ENCODE results near the gene CCDC85A.
A peak's percentile ranks its signal among the peaks of the same experiment; 100 is the strongest.

Gene CCDC85A

GRCh38 chr2:56195563-56195962 lies 11.8 kb downstream of the CCDC85A start:
- DNase-seq (ENCODE audit: low spot score), result no peak

DNA sequence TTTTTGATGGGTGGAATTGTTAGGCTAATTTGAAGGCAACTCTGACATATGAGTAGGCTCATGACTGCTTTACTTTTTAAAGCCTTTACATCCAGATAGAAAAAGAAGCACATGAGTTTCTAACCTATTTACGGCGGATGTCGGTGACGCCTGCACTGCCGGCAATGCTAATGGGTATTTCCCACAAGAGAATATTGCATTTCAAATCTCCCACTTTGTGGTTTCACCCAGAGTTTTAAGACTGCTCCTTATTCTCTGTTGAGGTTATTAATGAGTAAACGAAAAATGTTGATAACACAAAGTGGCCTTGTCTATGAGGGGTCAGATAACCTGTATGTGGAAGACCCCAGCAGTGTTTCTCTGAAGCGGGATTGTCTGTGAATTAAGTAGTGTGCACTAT lies 14.0 kb downstream of the CCDC85A start:
- no peak for DNase-seq (ENCODE audit: low spot score)

- DNase-seq (ENCODE audit: low spot score), result no peak
These were observed 15.1 kb downstream of the CCDC85A start for GRCh38 chr2:56198936-56199335.

DNA sequence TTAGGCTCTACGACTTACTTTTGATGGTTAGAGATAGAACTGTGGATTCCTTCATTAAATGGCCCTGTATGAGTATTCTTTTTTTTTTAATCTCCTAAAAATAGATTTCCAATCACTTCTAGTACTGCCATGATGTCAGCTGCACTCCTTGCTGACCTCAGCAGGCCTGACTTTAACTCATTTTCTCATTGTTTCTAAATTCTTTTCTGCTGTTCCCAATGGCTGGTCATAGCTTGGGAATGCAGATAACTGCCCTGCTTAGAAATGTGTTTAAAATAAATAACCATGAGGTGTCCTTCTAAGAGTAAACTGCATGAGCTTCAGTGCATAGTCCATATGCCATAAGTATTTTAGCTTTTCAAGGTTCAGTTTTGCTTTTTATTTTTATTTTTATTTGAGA lies 15.7 kb downstream of the CCDC85A start:
- no peak for DNase-seq (ENCODE audit: low spot score)

- DNase-seq (ENCODE audit: low spot score), result no peak
These were observed 18.8 kb downstream of the CCDC85A start for GRCh38 chr2:56202381-56203121.

DNA sequence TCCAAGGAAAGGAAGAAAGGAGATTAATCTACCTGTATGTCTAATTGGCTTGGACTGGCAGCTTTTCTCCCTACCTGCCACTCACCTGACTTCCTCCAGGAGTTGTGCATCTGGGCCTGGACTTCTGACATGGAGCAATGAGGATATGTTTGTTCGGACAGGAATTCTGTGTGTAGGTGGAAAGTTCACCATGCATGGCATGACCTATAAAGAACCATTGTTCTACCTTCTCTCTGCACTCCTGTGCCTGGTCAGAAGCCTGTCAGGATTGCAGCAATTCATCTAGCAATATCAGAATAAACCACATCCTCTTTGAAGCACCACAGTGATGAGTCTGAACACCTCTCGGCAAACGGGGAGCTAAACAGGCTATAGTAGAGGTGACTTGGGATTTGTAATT lies 20.8 kb downstream of the CCDC85A start:
- DNase-seq (ENCODE audit: low spot score), result no peak

- no peak for DNase-seq (ENCODE audit: low spot score)
These were observed 22.5 kb downstream of the CCDC85A start for GRCh38 chr2:56206250-56206649.

DNA sequence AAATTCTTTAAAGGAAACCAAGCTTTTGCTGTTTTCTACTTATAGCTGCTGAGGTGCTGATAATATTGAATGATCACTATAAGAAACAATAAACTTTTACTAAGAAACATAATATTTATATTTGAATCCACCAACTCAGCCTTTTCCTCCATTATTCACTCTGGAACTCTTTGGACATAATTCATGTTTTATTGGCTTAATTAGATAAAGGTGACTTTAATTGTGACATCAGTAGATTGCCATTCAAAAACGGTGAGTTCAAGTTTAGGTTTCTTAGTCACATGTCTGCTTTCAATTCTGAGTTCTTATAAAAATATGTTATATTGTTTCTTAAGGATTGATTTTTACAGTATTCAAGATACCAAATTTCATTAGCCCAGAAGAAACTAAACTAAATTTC lies 24.0 kb downstream of the CCDC85A start:
- no peak for DNase-seq (ENCODE audit: low spot score)

DNA sequence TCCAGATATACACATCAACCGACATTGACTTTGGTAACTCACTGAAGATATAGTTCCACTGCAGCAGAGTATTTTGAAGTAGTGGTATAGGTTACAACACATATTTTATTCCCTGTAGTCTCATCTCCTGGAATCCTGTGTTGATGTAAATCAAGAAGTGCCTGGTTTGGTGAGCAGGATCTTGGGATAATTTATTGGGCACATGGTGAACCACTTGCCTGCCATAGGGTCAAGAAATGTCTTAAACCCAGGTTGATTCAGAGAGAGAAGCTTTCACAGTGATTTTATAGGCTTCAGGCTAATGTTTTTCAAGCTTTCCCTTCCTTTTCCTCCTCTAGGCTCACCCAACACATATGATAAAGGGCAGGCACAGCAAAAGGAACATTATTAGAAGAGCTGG lies 24.6 kb downstream of the CCDC85A start:
- DNase-seq (ENCODE audit: low spot score), result no peak

DNA sequence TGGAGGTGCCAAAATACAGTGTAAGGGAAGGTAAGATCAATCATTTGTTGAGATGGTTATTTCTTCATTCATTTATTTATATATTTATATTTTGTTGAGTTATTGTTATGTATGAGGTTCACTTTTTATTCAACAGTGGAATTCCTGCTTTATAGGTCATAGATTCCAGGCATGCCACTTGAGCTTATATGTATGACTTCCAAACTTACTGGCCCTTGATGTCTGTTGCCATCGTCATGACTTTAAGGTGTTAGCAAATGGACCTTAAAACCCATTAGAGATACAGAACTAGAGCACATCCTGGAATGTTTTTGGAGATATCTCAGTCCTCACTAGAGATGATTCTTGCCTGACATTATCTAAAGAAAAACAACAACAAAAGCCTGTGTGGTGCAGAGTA lies 25.9 kb downstream of the CCDC85A start:
- DNase-seq (ENCODE audit: low spot score), result no peak

DNA sequence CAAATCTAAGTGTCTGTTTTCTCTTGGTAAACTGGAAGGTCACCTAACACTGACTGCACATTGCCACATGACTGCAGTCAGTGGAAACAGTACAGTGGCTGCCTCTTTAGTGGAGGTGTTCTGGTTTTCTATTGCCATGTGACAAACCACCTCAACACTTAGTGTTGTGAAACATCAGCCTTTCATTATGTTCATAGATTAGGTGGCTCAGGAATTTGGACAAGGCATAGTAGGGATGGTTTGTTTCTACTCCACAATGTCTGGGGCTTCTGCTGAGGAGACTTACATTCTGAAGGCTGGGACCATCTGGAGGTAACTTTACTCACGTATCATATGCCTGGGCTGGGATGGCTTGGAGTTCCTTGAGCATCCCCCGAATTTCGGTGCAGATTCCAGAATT lies 26.5 kb downstream of the CCDC85A start:
- no peak for DNase-seq (ENCODE audit: low spot score)

DNA sequence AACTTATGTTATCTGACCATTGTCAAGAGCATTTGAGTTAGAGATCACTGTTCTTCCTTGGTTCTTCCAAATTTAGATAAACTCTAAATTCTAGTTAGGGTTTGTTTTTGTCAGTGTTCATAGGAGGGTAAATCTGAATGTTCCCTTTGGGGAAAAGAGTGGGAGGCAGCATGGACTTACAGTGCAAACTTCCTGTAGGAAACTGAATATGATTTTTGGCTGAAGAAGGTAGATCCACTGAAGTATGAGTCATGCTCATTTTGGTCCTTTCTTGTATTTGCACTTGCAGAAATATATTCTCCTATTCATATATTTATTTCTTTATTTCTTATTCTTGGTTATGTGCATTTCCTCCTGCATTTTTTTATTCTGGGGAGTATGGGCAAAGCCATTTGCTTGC lies 27.3 kb downstream of the CCDC85A start:
- no peak for DNase-seq (ENCODE audit: low spot score)

GRCh38 chr2:56215911-56216310 lies 32.1 kb downstream of the CCDC85A start:
- no peak for DNase-seq (ENCODE audit: low spot score)

- no peak for DNase-seq (ENCODE audit: low spot score)
These were observed 33.3 kb downstream of the CCDC85A start for GRCh38 chr2:56217106-56217505.

GRCh38 chr2:56222481-56222880 lies 38.7 kb downstream of the CCDC85A start:
- DNase-seq (ENCODE audit: low spot score), result no peak

- no peak for DNase-seq (ENCODE audit: low spot score)
These were observed 40.5 kb downstream of the CCDC85A start for GRCh38 chr2:56224316-56224715.

- DNase-seq (ENCODE audit: low spot score), result no peak
These were observed 44.0 kb downstream of the CCDC85A start for GRCh38 chr2:56227811-56228210.

- DNase-seq (ENCODE audit: low spot score), result no peak
These were observed 45.7 kb downstream of the CCDC85A start for GRCh38 chr2:56229397-56230060.

- DNase-seq (ENCODE audit: low spot score), result no peak
These were observed 46.4 kb downstream of the CCDC85A start for GRCh38 chr2:56230156-56230555.

- no peak for DNase-seq (ENCODE audit: low spot score)
These were observed 47.6 kb downstream of the CCDC85A start for GRCh38 chr2:56231361-56231760.

GRCh38 chr2:56232912-56233311 lies 49.1 kb downstream of the CCDC85A start:
- DNase-seq (ENCODE audit: low spot score), result no peak

- no peak for DNase-seq (ENCODE audit: low spot score)
These were observed 50.5 kb downstream of the CCDC85A start for GRCh38 chr2:56234241-56234640.

GRCh38 chr2:56239030-56239429 lies 55.2 kb downstream of the CCDC85A start:
- DNase-seq (ENCODE audit: low spot score), result no peak

DNA sequence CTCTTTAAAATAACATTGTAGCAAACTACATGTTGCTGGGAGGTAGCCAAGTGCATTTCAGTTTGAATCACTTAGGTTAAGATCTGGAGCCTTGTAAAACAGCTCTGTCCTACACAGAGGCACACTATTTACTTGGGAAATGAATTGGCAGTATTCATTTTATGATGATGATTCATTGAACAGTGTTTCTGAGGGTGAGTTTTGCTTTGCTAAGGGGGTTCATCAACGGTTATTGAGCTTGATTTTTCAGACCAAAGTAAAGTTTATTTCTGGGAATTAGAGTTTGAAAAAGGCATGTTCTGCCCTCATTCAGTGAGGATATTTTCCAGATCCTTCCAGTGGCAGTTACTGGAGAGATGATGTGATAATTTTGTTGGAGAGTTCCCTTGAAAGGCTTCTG lies 55.6 kb downstream of the CCDC85A start:
- DNase-seq (ENCODE audit: low spot score), result peak; percentile 0
